ENCODE measurements around the gene ARHGAP26. TPM values are rescaled to one million over a fixed set of nuclear protein-coding genes. Genes with fewer than 3 reads are reported as not detected.

Gene ARHGAP26
- total and polyA plus RNA-seq, 7 donors, result 2.5 to 28.7 (median 12.0) TPM

DNA sequence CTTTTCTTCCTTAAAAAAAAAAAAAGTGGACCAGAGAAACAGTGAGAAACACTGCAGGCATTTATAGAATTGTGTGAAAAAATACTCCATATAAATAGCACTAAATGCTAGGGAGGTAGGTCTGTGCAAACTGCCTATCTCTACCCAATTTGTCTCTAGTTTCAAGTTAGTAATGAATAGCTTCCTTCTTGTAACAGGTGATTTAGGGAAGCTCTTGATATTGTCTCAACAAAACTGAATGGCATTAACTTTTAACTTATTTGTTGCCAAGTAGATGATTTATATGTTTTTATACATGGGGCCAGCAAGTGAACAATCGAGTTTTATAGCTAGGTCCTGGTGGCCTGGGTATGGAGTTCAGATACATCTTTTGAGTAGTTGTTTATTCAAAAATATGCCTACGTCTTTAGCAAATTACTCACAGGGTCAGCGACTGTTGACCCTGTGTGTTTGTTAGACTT is 349.7 kb downstream of the ARHGAP26 start:
- intact Hi-C loops (cut with DNase I), result loop anchor here in 1 of 2 donors (5.0 kb wide), 1 partner anchor 33 kb away; no protein-coding TSS in a partner anchor
- no peak for DNase-seq
- WGBS, 3 donors, result 79 to 86% (median 84%) methylated on average over 3 of the region's 3 CpGs
- H3K36me3 ChIP-seq (ENCODE audit: insufficient read depth in 1 of 2, low read depth in 1 of 2), result no peaks in the 10 kb centered on the region
- TF ChIP-seq CTCF (IDR thresholded peaks at IDR 0.05), result no peak
- no peaks in the 10 kb centered on the region for H3K9me3 ChIP-seq
- ATAC-seq, result no peak
- peaks cover 26% of the 10 kb centered on the region for H3K4me1 ChIP-seq
- no peak overlapping the region for H3K4me3 ChIP-seq
- no peak overlapping the region for H3K27ac ChIP-seq
- no peaks in the 10 kb centered on the region for H3K27me3 ChIP-seq (ENCODE audit: insufficient read depth in 3 of 3, low read length in 2 of 3)

GRCh38 chr5:143120460-143121134 is 350.4 kb downstream of the ARHGAP26 start:
- Histone ChIP-seq H3K9me3 (no peaks in the 10 kb centered on the region), H3K27me3 (ENCODE audit: insufficient read depth in 3 of 3, low read length in 2 of 3) (no peaks in the 10 kb centered on the region), H3K36me3 (ENCODE audit: insufficient read depth in 1 of 2, low read depth in 1 of 2) (no peaks in the 10 kb centered on the region), H3K4me1 (peaks cover 25% of the 10 kb centered on the region), H3K4me3 (no peak overlapping the region), H3K27ac (no peak overlapping the region)
- intact Hi-C loops (cut with DNase I), result loop anchor here in 1 of 2 donors (5.0 kb wide), 1 partner anchor 33 kb away; no protein-coding TSS in a partner anchor
- 71 to 89% (median 75%) methylated on average over 5 of the region's 5 CpGs for WGBS, 3 donors
- TF ChIP-seq CTCF (IDR thresholded peaks at IDR 0.05), result no peak
- DNase-seq (no peak), ATAC-seq (no peak)

DNA sequence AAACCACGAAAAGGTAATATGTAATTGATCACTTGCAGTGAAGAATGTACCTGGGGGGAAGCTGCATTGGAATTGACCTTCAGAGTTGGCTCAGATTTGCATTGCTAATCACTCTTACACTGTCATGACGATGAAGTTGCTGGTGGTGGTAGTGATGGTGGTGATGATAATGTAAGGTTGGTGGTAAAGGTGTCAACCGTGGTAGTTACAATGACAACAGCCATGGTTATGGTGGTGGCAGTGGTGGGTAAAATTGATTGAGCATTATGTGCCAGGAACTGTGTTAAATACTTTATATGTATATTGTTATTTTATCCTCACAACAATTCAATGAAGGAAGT is 350.9 kb downstream of the ARHGAP26 start:
- H3K9me3 ChIP-seq, result no peaks in the 10 kb centered on the region
- 89 to 100% (median 94%) methylated on average over 3 of the region's 3 CpGs for WGBS, 3 donors
- ATAC-seq, result no peak

GRCh38 chr5:143124593-143124992 is 354.4 kb downstream of the ARHGAP26 start:
- Histone ChIP-seq H3K27ac (no peak overlapping the region), H3K4me3 (no peak overlapping the region), H3K9me3 (no peaks in the 10 kb centered on the region), H3K27me3 (ENCODE audit: insufficient read depth in 3 of 3, low read length in 2 of 3) (no peaks in the 10 kb centered on the region), H3K4me1 (peaks cover 52% of the 10 kb centered on the region), H3K36me3 (ENCODE audit: insufficient read depth in 1 of 2, low read depth in 1 of 2) (no peaks in the 10 kb centered on the region)
- WGBS, 3 donors, result 86 to 96% (median 90%) methylated on average over 3 of the region's 3 CpGs
- ATAC-seq (no peak), DNase-seq (no peak)
- no peak for TF ChIP-seq CTCF (IDR thresholded peaks at IDR 0.05)
- intact Hi-C loops (cut with DNase I), result loop anchor here in 1 of 2 donors (5.0 kb wide), 1 partner anchor 37 kb away; no protein-coding TSS in a partner anchor

More for the DNA sequence above, 350.9 kb downstream of the ARHGAP26 start:
- peaks cover 26% of the 10 kb centered on the region for H3K4me1 ChIP-seq
- no peak overlapping the region for H3K4me3 ChIP-seq
- intact Hi-C loops (cut with DNase I), result loop anchor here in 1 of 2 donors (5.0 kb wide), 1 partner anchor 34 kb away; no protein-coding TSS in a partner anchor
- no peak for TF ChIP-seq CTCF (IDR thresholded peaks at IDR 0.05)
- H3K27me3 ChIP-seq (ENCODE audit: insufficient read depth in 3 of 3, low read length in 2 of 3), result no peaks in the 10 kb centered on the region
- H3K36me3 ChIP-seq (ENCODE audit: insufficient read depth in 1 of 2, low read depth in 1 of 2), result no peaks in the 10 kb centered on the region
- no peak for DNase-seq
- no peak overlapping the region for H3K27ac ChIP-seq
